CD4-positive, alpha-beta T cell treated with Interleukin-6 at 100 ng/mL for 8 hours (primary cell): ENCODE data around the gene STK40.

Experiments
- DNase-seq: peaks from one replicate; pipeline ENCODE4 v3.0.0-alpha.2; 2020; ENCODE audit warnings: mixed read lengths, low spot score

The STK40 gene

DNA sequence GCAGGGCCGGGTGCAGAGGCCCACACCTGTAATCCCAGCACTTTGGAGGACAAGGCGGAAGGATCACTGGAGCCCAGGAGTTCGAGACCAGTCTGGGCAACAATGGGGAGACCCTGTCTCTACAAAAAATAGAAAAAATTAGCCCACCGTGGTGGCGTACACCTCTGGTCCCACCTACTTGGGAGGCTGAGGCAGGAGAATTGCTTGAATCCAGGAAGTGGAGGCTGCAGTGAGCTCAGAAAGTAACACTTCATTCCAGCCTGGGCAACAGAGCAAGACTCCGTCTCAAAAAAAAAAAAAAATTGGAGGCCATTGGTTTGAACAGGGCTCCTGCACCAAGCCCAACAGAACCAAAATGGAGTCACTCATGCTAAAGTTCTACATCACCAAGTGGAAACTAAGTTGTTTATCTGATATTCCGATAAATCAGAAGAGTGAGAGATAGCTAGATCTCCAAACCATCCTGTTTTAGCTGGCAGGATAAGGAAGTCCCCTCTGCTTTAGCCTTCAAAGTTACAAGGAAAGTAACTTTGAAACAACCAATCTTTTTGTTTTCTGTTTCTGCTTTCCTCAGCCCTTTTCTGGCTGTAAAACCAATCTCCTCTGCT, 12.8 kb upstream of the STK40 start:
- no peak for DNase-seq

DNA sequence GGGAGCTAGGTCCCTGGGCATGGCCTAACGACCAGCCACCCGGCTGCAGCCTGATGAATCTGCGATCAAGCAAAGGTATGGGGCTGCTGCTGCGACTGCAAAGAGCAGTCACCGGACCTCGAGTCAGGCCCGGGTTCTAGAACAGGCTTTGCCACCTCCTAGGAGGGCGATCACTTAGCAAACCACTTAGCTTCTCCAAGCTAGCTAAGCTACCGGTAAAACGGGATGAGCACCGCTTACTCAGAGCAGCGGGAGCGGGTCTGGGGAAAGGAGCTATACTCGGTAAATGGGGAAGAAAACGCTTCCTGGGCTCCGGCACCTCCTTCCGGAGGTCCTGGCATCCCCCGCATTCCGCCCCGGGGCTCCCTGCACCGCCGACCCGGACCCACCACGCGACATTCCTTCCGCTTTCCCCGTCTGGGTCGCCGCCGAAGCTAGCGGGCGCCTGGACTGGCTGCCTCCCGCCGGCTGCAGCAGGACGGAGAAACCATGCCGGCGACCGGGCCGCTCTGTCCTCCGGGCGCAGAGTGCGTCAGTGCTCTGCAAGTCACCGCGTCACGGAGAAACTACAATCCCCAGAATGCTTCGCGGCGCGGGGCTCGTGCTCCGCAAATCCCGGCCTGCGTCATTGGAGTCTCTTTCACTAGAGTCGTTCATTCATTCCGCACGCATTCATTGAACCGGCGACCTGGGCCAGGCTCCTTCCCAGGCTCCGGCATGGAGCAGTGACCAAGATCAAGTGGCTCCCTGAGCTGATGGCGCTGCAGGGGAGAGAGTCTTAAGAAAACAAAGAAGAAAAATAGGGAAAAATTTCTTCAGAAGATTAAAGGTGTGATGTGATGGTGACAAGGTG, 11.9 kb upstream of the STK40 start, which contains the start of gene LSM10:
TSS of gene LSM10 (minus strand) at position 531 of the 853 bp plus-strand sequence. CDS start 3,779 bp downstream, outside the sequence.
- peak; percentile 87 for DNase-seq

DNA sequence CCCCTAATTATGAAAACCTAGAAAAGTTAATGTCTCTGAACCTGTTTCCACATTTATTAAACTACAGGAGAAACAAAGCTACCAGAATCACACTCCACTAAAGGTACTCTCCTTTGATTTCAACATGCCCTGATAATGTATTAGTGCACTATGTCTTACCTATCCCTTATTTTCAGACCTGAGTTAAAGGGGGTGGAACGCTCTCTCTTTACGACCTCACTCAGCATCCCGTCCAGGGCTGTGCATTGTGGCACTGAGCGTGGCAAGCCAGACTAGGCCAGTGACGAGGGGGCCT, 11.3 kb upstream of the STK40 start:
- DNase-seq, result peak; percentile 25

- DNase-seq, result no peak
These were observed 10.6 kb upstream of the STK40 start for GRCh38 chr1:36396359-36396758.

GRCh38 chr1:36393686-36394085, 8.0 kb upstream of the STK40 start:
- no peak for DNase-seq

DNA sequence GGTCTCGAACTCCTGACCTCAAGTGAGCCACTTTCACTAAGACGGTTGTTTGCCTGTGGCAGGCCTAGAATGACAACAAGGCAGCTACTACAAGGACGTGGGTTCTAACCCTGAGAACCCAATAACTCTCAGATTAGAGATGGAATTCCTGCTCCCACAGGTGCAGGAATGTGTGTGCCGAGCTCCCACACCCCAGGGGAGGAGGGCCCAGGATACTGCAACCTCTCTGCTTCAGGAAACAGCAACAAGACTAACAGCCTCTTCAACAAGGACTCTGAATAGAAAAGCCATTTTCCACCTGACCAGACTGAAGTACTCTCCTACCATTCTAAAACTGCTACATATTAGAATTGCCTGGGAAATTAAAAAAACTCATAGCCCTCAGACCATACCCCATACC, 7.1 kb upstream of the STK40 start:
- no peak for DNase-seq

DNA sequence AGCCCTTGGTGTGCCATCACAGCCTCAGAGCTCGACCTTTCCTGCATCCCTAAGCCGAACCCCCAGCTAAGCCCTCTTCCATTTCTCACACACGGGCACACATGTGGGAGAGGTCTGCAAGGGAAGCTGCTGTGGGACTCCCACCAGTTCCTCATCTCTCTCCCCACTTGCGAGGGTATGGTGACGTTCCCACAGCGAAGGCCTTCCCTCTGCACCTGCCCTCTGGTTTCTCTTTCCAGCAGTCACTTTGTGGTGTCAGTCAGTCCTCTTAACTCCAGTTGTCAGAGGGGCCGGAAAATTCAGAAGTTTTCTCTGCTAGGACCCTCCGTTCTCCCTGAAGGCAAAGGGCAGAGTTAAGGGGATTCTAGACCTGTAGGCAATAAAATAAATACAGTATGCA, 5.5 kb upstream of the STK40 start:
- no peak for DNase-seq

- no peak for DNase-seq
These were observed 4.7 kb upstream of the STK40 start for GRCh38 chr1:36390411-36390810.

- no peak for DNase-seq
These were observed 4.3 kb upstream of the STK40 start for GRCh38 chr1:36389999-36390398.

DNA sequence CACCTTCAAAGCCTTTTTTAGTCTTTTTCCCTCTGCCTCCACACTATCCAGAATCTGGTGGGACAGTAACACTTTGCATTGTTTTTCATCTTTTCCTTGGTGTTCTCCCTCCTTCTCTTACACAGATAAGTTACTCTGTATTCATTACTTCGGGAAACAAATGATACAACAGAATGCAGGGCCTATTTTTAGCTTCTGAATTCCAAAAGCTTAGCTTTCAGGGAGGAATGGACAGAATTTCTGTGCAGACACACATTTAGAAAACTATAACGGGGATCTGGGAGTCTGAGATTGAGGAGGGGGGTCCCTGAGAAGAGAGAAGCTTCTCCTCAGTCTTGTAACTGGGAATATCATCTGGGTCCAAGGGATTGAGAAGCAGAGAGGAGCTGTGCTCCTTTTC, 3.5 kb upstream of the STK40 start:
- DNase-seq, result no peak

DNA sequence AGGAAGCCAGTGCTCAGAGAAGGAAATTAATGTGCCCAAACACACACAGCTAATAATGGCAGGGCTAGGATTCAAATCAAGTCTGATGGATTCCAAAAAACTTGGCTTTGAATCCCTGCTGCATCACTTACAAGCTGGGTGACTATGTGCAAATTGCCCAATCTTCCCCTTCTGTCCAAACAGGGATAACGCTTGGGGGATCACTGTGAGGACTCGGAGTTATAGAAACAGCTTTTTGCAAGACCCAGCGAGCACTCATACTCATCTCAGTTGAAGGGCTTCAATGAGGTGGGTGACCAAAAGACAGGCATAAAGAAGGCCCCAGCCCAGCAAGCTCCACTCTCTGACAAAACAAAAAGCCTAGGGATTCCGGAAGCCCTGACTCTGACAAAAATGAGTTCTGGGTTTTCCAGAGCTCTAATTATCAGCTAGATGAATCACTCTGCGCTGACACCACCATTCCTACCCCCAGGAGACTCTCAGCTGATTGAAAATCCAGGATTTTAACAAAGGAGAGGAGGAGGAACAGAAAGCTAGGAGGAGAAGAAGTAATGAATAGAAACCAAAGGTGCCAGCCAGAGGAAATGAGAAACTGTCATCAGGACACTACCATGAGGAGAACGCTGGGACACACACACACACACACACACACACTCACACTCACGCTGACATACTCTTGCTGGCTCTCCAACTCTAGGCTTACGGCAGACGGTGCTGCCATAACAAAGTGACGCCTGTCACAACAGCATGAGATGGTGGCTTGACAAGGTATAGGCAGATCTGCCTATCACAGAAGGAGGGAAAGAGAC, 1.6 kb upstream of the STK40 start:
- no peak for DNase-seq

DNA sequence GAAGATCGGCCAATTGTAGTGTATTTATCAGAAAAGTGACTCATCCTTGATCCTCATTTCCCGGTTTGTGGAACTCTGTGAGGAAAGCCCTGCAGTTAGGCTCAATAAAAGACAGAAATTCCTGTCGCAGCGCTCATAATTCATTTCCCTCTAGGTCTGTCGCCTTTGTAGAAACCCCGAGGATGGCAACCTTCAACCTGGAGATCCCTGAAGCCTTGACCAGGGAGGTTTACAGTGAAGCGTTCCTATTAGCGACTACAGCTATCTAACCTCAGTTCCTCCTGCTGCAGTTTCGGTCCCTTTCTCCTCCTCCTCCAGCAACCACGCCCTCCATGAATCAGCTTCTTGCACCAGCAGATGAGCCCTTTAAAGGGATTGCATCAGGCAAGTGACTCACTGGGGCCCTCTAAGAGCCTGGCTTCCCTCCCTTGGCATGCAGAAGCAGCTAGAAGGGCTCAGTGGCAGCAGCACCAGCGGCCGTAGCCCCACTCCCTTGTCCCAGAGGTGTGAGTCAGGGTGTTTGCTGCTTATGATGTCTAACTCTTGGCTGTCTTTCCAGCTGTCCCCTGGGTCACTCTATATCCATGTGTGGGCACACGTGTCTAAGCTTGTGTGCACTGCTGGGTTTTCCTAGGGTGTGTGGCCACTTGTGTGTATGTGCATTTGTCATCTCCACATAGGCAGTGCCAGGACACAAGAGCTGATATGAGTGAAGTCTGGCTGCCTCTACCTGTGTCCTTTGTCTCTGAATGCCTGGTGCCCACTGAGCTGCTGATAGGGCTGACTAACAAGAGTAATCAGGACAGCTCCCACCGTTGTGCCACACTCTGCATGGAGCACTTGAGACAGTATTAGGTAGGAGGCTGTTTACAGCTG, 779 bp upstream of the STK40 start:
- peak; percentile 92 for DNase-seq

GRCh38 chr1:36384542-36385409, 948 bp downstream of the STK40 start:
- DNase-seq, result peak; percentile 54

- DNase-seq, result no peak
These were observed 2.5 kb downstream of the STK40 start for GRCh38 chr1:36383240-36383639.

DNA sequence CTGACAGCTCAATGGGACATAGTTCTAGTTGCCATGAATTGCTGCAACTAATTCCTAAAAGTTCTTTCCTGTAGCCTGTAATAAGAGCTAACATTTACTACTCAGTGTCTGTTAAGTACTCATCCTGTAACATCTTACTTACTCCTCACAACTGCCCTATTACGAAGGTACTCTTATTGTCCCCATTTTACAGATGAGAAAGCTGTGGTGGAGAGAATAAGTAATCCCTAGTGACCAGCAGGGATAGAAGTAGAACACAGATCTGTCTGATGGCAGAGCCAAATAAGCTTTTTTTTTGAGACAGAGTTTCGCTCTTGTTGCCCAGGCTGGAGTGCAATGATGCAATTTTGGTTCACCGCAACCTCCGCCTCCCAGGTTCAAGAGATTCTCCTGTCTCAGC, 3.1 kb downstream of the STK40 start:
- DNase-seq, result no peak

GRCh38 chr1:36382231-36382630, 3.5 kb downstream of the STK40 start:
- no peak for DNase-seq

GRCh38 chr1:36381405-36381804, 4.3 kb downstream of the STK40 start:
- DNase-seq, result no peak

DNA sequence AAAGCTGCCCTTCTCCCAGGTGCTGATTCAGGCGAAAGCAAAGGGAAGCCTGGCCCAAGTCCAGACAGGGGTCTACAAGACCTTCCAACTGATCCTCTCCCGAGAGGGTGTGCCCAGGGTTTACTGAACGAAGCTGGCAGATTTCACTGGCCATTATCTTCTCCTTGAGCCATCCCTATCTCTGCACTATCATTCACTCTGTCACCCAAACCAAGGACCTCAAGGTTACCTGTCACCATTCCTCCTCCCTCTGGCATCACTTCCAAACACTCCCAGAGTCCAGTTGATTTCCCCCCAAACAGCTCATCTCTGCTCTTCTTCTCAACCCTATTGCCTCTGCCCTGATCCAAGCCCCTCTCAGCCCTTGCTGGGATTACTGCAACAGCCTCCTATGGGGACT, 4.9 kb downstream of the STK40 start:
- DNase-seq, result no peak

DNA sequence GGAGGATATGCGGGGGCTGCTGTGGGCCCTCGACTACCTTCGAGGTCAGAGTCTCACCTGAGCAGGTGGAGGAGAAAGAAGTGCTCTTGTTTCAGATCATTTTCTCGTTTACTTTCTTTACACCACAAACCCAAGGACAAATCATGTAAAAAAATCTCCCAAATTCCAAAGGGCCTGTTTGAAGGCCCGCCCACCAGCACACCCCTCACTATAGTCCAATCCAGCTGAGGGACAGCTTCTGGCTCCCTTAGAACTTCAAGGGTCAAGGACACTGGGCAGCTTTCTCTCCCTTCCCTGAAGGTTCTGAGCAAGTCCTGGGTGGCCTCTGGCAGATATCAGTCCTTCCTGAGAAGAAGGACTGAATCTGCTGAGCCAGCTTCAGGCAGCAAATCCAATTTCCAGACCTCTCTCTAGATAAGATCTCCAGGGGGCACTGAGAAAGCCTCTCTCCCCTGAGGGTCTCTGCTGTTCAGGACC, 5.5 kb downstream of the STK40 start:
- no peak for DNase-seq

- no peak for DNase-seq
These were observed 7.8 kb downstream of the STK40 start for GRCh38 chr1:36377791-36378492.
